Testis (tissue), 2 donors: Measurements from ENCODE around the gene TTC39A.

Experiments used
- POLR2A ChIP-seq: fragments of 450-650 bp; IDR thresholded peaks from one replicate; pipeline ENCODE4 v1.6.1; 2017; ENCODE audit warnings: antibody characterized with exemption, mild to moderate bottlenecking, moderate library complexity
- TF ChIP-seq, protein P1 (sequence below), 3 experiments: fragments of 450-650 bp in 2 of 3; fragments of 200-600 bp in 1 of 3; sonication (generic) in 1 of 3; IDR thresholded peaks; one replicate each; pipeline ENCODE4 v1.5.1; 2016 to 2019; ENCODE audit warnings: antibody characterized with exemption in 3 of 3, mild to moderate bottlenecking in 2 of 3, moderate library complexity in 1 of 3

DNA sequence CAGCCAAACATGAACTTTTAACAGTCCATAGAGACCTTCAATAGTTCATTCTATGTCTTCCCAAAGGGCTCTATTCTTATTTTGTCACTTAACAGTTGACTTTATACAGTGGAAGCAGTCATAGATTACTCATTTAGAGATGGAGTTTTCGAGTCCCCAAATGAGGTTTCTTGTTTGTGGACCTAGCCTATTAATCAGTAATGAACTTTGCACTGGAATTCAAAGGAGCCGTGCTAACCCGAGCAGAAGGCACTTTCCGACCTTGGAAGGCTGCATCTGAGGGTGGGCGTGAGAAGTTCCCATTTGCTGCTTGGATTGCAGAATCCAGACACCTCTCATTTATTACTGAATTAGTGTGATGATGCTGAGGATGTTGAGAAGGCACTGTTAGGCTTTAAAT, 46.4 kb downstream of the TTC39A start:
- TF ChIP-seq, protein P1, sequence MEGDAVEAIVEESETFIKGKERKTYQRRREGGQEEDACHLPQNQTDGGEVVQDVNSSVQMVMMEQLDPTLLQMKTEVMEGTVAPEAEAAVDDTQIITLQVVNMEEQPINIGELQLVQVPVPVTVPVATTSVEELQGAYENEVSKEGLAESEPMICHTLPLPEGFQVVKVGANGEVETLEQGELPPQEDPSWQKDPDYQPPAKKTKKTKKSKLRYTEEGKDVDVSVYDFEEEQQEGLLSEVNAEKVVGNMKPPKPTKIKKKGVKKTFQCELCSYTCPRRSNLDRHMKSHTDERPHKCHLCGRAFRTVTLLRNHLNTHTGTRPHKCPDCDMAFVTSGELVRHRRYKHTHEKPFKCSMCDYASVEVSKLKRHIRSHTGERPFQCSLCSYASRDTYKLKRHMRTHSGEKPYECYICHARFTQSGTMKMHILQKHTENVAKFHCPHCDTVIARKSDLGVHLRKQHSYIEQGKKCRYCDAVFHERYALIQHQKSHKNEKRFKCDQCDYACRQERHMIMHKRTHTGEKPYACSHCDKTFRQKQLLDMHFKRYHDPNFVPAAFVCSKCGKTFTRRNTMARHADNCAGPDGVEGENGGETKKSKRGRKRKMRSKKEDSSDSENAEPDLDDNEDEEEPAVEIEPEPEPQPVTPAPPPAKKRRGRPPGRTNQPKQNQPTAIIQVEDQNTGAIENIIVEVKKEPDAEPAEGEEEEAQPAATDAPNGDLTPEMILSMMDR (IDR thresholded peaks at IDR 0.05) = no peak
- no peak for TF ChIP-seq POLR2A
